ENCODE results near the gene USB1. TPM values are rescaled to one million over a fixed set of nuclear protein-coding genes. Genes with fewer than 3 reads are reported as not detected.

Gene USB1
- total RNA-seq, 1 experiment from 2014 or later: 91.2 TPM

DNA sequence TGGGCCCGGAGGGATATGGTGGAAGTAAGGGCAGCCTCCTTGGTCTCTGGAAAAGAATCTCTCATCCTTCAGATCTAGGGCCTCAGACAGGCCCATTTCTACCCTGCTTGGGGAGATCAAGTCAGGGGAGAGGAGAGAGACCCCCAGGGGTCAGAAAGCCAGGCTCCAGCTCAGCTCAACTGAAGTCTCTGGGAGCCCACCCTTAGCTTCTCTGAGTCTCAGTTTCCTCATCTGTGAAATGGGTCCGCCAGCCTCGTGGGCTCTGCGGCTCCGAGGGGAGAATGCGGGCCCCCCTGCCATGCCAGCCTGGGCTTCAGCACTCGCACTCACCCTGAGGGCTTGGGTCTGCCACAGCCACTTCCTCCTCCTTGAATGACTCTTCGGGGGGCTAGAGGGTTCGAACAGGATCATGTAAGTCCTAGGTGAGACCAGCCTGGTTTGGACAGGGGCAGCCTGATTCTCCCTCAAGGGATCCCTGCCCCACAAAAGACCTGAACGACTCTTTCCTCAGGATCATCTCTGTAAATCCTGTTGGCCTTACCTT is 37.0 kb upstream of the USB1 start:
- H3K4me3 ChIP-seq (ENCODE audit: low read depth, low read length): no peak overlapping the region
- POLR2A ChIA-PET: no interaction called here
- no TSS peak for BruUV-seq (replicated peaks)
- peaks cover 2% of the 10 kb centered on the region for H3K4me1 Mint-ChIP-seq (ENCODE audit: low read depth, unreplicated experiment)
- H3K4me3 Mint-ChIP-seq (ENCODE audit: unreplicated experiment): no peak overlapping the region
- no peaks in the 10 kb centered on the region for H3K36me3 ChIP-seq (ENCODE audit: control insufficient read depth, insufficient read depth, low read length)
- CTCF ChIA-PET: interaction anchor here (0.6 kb wide), 1 partner anchor 159 kb away, joined by 3 read pairs; no protein-coding TSS in a partner anchor
- H3K36me3 Mint-ChIP-seq (ENCODE audit: insufficient read depth, unreplicated experiment): no peaks in the 10 kb centered on the region
- no peaks in the 10 kb centered on the region for H3K27me3 ChIP-seq (replicated peaks; ENCODE audit: control insufficient read depth, insufficient read depth, low read length)
- H3K9me3 ChIP-seq: no peaks in the 10 kb centered on the region
- H3K27me3 Mint-ChIP-seq (ENCODE audit: insufficient read depth, unreplicated experiment): no peaks in the 10 kb centered on the region
- TF ChIP-seq, protein P1, sequence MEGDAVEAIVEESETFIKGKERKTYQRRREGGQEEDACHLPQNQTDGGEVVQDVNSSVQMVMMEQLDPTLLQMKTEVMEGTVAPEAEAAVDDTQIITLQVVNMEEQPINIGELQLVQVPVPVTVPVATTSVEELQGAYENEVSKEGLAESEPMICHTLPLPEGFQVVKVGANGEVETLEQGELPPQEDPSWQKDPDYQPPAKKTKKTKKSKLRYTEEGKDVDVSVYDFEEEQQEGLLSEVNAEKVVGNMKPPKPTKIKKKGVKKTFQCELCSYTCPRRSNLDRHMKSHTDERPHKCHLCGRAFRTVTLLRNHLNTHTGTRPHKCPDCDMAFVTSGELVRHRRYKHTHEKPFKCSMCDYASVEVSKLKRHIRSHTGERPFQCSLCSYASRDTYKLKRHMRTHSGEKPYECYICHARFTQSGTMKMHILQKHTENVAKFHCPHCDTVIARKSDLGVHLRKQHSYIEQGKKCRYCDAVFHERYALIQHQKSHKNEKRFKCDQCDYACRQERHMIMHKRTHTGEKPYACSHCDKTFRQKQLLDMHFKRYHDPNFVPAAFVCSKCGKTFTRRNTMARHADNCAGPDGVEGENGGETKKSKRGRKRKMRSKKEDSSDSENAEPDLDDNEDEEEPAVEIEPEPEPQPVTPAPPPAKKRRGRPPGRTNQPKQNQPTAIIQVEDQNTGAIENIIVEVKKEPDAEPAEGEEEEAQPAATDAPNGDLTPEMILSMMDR (IDR thresholded peaks at IDR 0.05; ENCODE audit: insufficient read depth in 1 of 2, low read depth in 1 of 2, low read length in 1 of 2, severe bottlenecking in 1 of 2, unreplicated experiment in 1 of 2): no peak
- no peak for DNase-seq
- intact Hi-C loops (cut with micrococcal nuclease; ENCODE audit: unreplicated experiment): no loop called here
- no peaks in the 10 kb centered on the region for H3K4me1 ChIP-seq
- H3K27ac Mint-ChIP-seq (ENCODE audit: unreplicated experiment): no peak overlapping the region
- H3K9me3 Mint-ChIP-seq (ENCODE audit: unreplicated experiment): no peaks in the 10 kb centered on the region

DNA sequence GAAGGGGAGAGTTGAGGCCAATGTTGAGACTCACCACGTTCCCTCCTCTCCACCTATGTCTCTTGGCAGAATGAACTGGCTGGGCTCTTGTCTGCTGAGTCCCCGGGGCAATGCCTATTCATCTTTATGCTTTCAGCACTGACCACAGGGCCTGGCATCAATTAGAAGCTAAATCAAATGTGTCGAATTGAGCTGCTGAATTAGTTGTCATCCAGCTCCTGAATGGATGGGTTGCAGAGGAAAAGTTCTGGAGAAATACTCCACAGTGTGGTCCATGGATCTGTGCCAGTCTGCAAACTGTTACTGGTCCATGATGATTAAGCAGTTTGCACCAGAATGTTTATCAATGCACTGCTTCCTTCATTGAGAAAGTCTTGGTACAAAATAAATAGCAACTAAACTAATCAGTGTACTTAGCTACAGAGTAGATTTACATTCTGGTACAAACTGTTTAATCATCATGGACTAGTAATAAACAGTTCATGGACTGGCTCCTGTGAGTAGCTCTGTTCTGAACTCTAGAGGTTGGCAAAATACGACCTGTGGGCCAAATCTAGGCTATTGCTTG is 34.9 kb upstream of the USB1 start:
- Mint-ChIP-seq H3K4me3 (ENCODE audit: unreplicated experiment) (no peak overlapping the region), H3K9me3 (ENCODE audit: unreplicated experiment) (no peaks in the 10 kb centered on the region), H3K4me1 (ENCODE audit: low read depth, unreplicated experiment) (no peaks in the 10 kb centered on the region), H3K27ac (ENCODE audit: unreplicated experiment) (no peak overlapping the region), H3K36me3 (ENCODE audit: insufficient read depth, unreplicated experiment) (no peaks in the 10 kb centered on the region), H3K27me3 (ENCODE audit: insufficient read depth, unreplicated experiment) (no peaks in the 10 kb centered on the region)
- CTCF ChIA-PET: no interaction called here
- no TSS peak for BruUV-seq (replicated peaks)
- POLR2A ChIA-PET: interaction anchor here (0.5 kb wide), 1 partner anchor 35 kb away, joined by 5 read pairs; no protein-coding TSS in a partner anchor
- intact Hi-C loops (cut with micrococcal nuclease; ENCODE audit: unreplicated experiment): no loop called here
- TF ChIP-seq, protein P1 (IDR thresholded peaks at IDR 0.05; ENCODE audit: insufficient read depth in 1 of 2, low read depth in 1 of 2, low read length in 1 of 2, severe bottlenecking in 1 of 2, unreplicated experiment in 1 of 2): no peak
- Histone ChIP-seq H3K27me3 (replicated peaks; ENCODE audit: control insufficient read depth, insufficient read depth, low read length) (no peaks in the 10 kb centered on the region), H3K4me1 (no peaks in the 10 kb centered on the region), H3K9me3 (no peaks in the 10 kb centered on the region), H3K36me3 (ENCODE audit: control insufficient read depth, insufficient read depth, low read length) (no peaks in the 10 kb centered on the region), H3K4me3 (ENCODE audit: low read depth, low read length) (no peak overlapping the region)
- DNase-seq: no peak

DNA sequence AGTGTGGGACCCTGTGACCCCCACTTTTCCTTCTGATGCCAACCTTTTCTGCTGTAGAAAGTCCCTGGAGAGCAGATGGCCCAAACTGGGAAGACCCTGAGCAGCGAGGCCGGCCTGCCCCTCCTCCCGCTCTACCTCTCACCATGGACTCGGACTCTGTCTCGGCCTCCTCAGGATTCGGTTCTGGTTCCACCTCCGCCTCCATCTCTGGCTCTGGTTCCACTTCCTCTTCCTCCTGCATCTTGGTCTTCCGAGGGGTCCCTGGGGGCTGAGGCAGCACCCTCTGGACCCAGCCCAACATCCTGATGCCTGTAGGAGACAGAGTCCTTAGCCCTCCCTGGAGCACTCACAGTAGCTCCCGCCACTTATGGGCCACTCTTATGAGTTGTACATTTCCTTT is 34.2 kb upstream of the USB1 start:
- Histone ChIP-seq H3K9me3 (no peaks in the 10 kb centered on the region), H3K4me1 (no peaks in the 10 kb centered on the region), H3K36me3 (ENCODE audit: control insufficient read depth, insufficient read depth, low read length) (no peaks in the 10 kb centered on the region), H3K4me3 (ENCODE audit: low read depth, low read length) (no peak overlapping the region), H3K27me3 (replicated peaks; ENCODE audit: control insufficient read depth, insufficient read depth, low read length) (no peaks in the 10 kb centered on the region)
- no peak overlapping the region for H3K4me3 Mint-ChIP-seq (ENCODE audit: unreplicated experiment)
- H3K9me3 Mint-ChIP-seq (ENCODE audit: unreplicated experiment): no peaks in the 10 kb centered on the region
- BruUV-seq (replicated peaks): no TSS peak
- ChIA-PET CTCF (no interaction called here), POLR2A (no interaction called here)
- intact Hi-C loops (cut with micrococcal nuclease; ENCODE audit: unreplicated experiment): no loop called here
- no peaks in the 10 kb centered on the region for H3K27me3 Mint-ChIP-seq (ENCODE audit: insufficient read depth, unreplicated experiment)
- TF ChIP-seq, protein P1 (IDR thresholded peaks at IDR 0.05; ENCODE audit: insufficient read depth in 1 of 2, low read depth in 1 of 2, low read length in 1 of 2, severe bottlenecking in 1 of 2, unreplicated experiment in 1 of 2): no peak
- H3K4me1 Mint-ChIP-seq (ENCODE audit: low read depth, unreplicated experiment): no peaks in the 10 kb centered on the region
- H3K36me3 Mint-ChIP-seq (ENCODE audit: insufficient read depth, unreplicated experiment): no peaks in the 10 kb centered on the region
- DNase-seq: no peak
- H3K27ac Mint-ChIP-seq (ENCODE audit: unreplicated experiment): no peak overlapping the region

Data from Caco-2 (cell line).